HG03457 (cell line): ENCODE data around the gene PDE3B.
"Not testable (repeated sequence)": the region's sequence is repeated elsewhere in the genome, so short reads cannot be mapped to it uniquely, and the experiment has no call there.

Source experiments
- ATAC-seq: cut with Tn5 transposase; IDR thresholded peaks from one replicate; pipeline ENCODE4 v1.9.1; 2021; ENCODE audit warnings: moderate number of reproducible peaks; ENCODE audit not compliant: unreplicated experiment

Gene PDE3B

DNA sequence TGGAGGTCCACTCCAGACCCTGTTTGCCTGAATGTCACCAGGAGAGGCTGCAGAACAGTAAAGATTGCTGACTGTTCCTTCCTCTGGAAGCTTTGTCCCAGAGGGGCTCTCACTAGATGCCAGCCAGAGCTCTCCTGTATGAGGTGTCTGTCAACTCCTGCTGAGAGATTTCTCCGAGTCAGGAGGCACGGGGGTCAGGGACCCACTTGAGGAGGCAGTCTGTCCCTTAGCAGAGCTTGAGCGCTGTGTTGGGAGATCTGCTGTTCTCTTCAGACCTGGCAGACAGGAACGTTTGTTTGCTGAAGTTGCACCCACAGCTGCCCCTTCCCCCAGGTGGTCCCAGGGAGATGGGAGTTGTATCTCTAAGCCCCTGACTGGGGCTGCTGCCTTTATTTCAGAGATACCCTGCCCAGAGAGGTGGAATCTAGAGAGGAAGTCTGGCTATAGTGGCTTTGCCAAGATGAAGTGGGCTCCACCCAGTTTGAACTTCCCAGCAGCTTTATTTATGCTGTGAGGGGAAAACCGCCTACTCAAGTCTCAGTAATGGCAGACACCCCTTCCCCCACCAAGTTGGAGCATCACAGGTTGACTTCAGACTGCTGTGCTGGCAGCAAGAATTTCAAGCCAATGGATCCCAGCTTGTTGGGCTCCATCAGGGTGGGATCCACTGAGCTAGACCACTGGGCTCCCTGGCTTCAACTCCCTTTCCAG is 99.4 kb downstream of the PDE3B start:
- ATAC-seq: no peak

DNA sequence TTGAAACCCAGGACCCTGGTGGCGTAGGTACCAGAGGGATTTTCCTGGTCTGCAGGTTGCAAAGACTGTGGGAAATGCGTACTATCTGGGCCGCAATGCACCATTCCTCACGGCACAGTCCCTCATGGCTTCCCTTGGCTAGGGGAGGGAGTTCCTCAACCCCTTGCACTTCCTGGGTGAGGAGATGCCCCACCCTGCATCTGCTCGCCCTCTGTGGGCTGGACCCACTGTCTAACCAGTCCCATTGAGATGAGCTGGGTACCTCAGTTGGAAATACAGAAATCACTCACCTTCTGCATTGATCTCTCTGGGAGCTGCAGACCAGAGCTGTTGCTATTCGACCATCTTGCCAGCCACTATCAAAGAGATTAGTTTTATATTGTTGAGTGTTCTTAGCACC is 100.1 kb downstream of the PDE3B start:
- not testable (repeated sequence) for ATAC-seq

DNA sequence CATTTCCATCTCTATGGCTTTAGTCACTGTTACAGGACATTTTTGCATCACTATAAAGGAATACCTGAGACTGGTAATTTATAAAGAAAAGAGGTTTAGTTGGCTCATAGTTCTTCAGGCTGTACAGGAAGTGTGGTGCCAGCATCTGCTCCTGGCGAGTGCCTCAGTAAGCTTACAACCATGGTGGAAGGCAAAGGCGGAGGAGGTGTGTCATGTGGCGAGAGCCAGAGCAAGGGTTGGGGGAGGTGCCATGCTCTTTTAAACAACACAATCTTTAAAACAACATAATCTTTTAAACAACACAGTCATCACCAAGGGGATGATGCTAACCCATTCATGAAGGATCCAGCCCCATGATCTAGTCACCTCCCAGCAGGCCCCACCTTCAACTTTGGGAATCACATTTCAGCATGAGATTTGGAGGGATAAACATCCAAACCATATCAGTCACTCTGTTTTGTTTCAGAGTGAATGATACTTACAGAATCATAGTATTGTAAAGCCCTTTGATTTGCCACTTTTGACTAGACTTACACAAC is 103.3 kb downstream of the PDE3B start:
- no peak for ATAC-seq

DNA sequence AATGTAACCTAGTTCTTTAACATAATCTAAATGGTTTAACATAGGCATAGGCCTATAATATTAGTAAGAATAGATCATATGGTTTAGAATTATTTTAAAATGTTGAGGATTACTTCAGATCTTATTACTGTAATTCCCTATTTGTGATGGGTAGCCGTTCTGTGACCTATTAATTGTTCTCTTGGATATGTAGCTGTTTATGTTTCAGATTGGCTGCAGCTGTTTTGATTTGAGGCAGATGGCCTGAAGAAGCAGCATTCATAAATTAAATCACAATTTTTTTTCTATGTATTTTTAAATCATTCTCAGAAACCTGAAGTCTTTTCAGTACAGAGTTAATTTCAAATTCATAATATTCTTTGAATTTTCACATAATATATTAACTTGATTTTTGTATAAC is 104.5 kb downstream of the PDE3B start:
- ATAC-seq: no peak

DNA sequence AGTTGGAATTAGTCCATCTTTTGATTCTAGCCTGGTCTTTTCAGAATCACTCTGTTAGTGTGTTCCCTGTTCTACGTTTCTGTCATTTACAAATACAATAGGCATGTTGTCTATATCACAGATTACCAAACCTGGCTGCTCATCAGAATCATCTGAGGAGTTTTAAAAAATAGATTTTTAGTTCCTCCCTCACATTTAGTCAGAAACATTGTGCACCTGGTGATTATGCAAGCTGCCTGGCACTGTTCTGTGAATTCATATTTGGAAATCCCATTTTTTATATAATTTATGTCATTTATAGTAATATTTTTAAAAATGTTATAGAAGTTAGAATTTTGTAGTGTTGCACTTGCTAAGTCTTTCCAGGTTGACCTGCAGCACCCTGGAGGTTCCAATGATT is 107.3 kb downstream of the PDE3B start:
- ATAC-seq: no peak

DNA sequence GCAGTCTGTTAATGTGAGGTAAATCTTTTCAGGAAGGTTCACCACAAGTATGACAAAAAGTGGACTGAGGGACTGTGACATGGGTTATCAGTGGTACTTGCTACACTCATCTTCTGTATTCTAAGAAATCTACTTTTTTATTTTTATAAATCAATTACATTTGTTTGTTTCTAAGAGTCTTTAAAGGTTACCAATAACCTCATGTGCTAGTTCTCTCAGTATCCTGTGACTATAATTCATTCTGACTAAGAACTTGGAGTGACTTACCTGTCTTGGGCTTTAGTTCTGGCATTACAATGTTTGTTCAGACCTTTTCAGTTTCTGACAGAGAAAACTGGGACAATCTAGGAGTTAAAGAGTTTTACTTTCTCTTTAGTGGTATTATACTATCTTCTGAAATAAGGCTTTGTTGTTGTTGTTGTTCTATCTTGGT is 108.4 kb downstream of the PDE3B start:
- ATAC-seq: no peak

DNA sequence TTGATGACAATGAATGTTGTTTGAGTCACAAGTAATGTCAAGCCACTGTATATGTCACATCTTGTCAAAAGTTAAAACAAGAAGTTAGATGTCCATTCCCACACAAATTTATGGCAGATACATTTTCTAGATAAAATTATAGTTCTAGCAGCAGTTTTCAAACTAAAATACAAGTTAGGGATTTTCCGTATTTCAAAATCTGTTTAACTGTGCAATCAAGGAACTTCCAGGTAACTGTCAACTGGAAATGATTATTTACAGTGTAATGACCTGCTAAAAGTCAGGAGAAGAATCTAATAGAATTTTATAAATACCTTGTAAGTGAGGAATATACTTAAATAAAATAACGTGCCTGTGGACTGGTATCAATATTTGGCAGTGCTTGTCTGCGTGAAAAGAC is 111.5 kb downstream of the PDE3B start:
- no peak for ATAC-seq

DNA sequence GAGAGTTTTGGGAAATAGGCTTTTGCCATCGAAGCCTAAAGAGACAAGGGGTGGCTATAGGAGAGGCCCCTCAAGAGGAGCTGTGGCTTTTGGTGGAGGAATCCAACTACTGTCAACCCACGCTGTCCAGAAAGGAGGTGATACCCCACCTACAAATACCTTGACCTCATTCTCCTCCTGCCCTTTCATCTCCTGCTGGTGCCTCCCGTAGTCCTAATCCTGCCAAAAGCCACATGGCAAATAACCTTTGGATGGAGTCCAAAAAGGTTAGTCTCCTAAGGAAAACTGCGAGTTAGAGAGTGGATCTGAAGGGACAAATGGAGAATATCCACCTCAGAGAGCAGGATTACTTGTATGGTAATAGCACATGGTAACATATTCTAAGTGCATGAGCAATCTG is 112.7 kb downstream of the PDE3B start:
- ATAC-seq: no peak

DNA sequence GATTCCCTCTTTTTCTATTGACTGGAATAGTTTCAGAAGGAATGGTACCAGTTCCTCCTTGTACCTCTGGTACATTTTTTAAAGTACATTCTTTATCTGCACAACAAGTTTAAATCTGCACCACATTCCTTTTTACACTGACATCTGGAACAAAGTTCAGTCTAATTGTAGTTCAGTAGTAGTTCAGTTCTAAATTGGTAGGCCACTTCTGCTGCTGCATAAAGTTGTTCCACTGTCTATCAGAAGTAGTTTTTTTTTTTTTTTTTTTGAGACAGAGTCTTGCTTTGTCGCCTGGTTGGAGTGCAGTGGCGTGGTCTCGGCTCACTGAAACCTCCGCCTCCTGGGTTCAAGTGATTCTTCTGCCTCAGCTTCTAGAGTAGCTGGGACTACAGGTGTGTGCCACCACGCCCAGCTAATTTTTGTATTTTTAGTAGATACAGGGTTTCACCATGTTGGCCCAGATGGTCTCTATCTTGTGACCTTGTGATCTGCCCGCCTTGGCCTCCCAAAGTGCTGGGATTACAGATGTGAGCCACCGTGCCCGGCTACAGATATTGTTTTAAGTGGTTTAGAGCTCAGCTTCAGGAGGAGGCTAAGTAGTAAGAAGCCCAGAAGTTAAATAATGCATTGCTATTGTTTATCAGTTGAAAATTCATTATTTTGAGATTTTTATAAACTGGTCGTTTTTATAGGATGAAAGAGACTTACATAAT is 115.9 kb downstream of the PDE3B start:
- ATAC-seq: not testable (repeated sequence)

DNA sequence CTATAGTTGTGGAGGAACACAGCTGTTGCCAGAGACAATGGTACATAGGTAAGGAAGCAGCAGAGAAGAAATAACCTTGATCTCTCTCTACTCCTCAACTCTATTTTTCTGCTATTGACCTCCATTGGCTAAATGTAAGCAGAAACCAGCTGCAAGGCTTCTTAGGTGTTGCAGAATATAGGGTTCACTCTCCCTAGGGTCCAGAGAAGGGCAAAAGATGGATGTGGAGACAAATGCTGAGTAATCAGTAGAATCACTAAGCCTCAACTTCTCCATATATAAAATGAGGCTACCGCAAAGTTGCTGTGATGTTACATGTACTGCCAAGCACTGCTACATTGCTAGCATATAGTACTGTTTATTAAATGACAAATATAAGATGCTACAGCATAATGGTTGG is 120.6 kb downstream of the PDE3B start:
- ATAC-seq: no peak

DNA sequence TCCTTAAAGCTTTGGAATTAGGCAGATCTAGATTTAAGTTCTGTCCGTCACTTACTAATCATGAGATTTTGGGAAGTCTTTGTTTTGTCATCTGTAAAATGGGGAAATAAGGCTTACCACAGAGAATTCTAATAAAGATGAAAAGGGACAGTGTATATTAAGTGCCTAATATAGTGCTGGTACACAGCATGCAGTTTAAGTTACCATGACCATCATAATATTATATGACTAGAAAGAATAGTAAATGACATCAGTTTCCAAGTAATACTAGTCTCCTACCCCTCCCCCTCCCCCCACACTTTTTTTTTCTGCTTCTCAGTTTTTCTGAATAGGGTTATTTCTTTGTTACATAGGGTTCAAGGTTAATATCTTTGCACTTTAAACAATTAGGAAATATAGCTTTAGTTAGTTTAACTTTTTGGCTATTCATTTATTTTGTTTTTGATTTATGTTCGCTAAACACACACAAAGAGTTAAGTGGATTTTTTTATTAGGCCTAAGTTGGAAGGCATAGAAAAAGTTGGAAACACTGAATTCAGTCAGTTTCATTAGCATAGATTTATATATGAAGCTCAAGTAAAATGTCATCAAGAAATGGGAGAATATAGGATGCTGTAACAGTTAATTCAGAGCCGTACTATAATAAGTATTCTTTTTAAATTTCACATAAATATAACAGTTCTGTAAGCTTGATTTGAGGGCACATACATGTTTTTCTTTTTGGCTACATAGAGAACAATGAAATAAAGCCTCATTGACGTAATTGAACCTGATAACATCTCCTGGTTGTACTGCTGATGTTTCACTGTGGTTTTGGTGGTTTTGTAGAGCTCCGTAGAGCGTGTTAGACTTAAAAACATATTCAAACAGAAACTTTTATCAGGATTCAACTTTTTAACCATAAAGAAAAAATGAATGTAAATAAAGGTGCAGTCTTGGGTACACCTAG is 121.2 kb downstream of the PDE3B start:
- ATAC-seq: peak; percentile 87

DNA sequence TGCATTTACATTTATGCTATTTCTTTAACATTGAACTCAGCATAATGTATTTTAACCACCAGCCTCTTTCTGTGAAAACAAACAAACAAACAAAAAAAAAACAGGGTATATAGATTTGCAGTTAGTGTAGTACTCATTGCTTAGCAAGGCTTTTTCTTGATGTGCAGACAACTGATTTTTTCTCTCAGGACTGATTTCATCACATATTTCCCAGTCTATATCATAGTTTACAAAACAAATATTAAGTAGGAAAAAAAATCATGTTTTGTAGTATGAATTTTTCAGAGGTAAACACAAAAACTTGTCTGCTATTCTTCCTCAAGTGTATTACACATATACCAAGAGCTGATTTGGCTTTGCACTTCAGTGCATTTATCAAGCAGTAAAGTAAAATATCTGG is 123.0 kb downstream of the PDE3B start:
- no peak for ATAC-seq

DNA sequence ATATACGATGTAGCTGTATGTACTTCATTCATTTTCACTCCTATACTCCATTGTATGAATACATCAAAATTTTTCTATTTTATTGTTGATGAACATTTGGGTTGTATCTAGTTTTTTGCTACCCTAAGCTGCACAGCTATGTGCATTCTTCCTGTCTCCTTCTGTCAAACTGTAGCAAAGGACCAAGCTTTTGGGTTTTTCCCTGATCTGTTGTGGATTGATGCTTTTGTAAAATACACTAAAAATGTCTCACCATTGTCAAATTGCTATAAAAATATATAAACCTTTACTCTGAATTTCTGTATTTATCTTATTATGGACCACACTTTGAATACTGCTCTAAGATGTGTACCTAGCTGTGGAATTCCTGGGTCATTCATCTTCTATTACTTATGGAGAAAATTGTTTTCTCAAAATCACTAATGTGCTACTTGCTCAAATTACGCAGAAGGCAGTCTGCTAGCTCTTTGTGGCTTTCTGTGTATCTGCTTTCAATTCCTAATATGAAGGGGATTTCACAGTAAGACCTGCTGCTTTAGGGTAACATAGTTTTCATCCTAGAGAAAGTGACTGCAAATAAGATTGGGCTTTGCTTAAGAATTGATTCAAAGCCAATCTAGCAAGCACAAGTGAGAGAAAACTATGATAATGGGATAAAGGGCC is 125.1 kb downstream of the PDE3B start:
- peak; percentile 45 for ATAC-seq

DNA sequence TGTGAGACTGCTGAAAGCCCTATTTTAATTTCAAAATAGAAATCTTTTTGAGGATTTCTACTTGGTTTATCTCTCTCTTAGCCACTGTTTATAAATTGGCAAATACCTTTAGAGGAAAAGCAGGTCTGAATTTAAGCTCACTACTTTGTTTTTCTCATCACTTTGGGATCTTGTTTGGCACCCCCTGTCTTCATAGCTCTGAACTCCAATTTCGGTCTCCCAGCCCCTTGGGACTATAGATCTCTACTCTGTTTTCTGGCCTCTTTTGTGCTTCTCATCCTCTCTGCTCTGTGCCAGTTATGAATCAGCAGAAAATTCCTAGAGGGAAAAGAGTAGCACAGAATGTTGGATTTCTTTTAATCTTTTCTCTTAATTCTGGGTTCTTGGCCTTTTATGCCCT is 130.2 kb downstream of the PDE3B start:
- no peak for ATAC-seq

DNA sequence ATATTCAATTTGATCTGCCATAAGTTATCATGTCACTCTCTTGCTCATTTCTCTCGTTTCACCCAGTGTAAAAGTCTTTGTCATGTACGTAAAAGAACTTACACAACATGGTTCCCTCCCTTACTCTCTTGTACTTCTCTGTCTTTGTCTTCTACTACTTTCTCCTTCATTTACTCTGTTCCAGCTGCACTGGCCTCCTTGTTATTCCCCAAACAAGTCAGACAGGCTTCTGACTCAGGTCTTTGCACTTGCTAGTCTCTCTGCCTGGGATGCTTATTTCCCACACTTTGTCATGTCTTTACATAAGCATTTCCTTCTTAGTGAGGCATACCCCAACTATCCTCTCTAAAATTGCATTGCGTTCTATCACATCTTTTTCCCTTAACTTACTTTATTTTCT is 131.1 kb downstream of the PDE3B start:
- ATAC-seq: no peak

DNA sequence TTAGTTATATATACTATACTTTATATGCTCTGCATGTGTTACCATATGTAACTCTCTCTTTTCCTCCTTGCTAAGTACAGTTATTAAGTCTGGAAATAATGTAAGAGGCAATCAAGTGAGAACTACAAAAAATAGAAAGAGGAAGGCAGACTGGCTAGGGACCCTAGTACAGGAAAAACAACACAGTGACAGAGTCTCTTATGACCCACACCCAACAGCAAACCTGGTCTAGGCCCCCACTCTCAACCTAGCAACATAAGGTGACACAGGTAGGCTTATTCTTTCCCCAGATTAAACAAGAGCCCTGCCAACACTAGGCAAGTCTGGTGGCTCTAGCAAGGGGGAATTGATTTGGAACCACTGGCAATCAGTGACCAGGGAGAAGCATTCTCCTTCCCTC is 132.3 kb downstream of the PDE3B start:
- ATAC-seq: no peak

DNA sequence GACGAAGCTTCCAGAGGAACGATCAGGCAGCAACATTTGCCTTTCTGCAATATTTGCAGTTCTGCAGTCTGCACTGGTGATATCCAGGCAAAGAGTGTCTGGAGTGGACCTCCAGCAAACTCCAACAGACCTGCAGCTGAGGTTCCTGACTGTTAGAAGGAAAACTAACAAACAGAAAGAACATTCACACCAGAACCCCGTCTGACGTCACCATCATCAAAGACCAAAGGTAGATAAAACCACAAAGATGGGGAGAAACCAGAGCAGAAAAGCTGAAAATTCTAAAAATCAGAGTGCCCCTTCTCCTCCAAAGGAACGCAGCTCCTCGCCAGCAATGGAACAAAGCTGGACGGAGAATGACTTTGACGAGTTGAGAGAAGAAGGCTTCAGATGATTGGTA is 134.9 kb downstream of the PDE3B start:
- not testable (repeated sequence) for ATAC-seq

DNA sequence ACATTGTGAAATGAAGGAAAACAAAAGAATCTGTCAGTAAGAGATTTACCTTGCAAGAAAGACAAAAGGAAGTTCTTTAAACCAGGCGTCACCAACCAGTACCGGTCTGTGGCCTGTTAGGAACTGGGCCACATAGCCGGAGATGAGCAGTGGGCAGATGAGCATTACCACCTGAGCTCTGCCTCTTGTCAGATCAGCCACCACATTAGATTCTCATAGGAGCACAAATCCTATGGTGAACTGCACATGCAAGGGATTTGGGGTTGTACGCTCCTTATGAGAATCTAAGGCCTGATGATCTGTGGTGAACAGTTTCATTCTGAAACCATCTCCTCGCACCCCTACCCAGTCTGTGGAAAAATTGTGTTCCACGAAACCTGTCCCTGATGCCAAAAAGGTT is 140.2 kb downstream of the PDE3B start:
- ATAC-seq: no peak

DNA sequence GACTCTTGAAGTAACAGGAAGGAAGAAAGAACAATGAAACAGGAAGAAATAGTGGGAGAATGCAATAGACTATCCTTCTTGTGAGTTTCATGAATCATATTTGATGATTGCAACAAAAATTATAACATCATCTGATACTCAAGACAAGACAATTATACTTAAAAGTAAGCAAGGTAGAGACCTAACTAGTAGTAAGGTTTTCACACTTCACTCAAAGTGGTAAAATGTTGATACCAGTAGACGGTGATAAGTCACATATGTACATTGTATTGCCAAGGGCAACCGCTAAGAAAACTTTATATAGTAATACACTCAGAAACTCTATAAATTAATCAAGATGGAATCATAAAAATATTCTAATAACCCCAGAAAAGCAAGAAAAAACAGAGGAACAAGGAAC is 140.6 kb downstream of the PDE3B start:
- ATAC-seq: no peak

DNA sequence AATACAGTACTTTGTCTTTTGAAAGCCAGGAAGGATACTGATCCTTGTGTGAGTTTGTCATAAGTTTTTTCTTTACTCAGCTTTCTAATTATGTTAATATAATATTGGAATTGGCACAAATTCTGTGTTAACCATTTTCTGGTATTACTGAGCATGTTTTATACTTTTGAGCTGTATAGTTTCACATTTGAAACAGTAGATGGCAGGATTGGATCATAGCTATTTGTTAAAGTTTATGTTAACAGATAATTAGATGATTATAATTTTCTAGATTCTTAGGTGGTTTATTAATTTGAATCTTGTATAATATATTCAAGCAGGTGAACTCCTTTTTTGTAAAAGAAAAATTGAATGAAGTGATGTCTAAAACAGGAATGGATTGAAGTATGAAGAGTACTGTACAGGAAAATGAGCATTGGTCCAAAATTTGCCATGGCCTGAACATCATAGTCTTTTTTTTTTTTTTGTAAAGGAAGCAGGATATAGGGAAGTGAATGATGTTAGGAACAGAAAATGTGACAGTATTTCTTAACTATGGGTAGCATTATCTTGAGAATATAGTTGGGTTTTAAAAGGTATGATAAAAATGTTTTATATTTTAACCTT is 146.4 kb downstream of the PDE3B start:
- ATAC-seq: no peak
